Measurements from ENCODE around the gene GRIK5. TPM values are rescaled to one million over a fixed set of nuclear protein-coding genes. Genes with fewer than 3 reads are reported as not detected.
A peak's percentile ranks its signal among the peaks of the same experiment; 100 is the strongest.
"Not testable (repeated sequence)": the region's sequence is repeated elsewhere in the genome, so short reads cannot be mapped to it uniquely, and the experiment has no call there.

Gene GRIK5
- total RNA-seq, 1 experiment from 2014 or later: 0.61 TPM

DNA sequence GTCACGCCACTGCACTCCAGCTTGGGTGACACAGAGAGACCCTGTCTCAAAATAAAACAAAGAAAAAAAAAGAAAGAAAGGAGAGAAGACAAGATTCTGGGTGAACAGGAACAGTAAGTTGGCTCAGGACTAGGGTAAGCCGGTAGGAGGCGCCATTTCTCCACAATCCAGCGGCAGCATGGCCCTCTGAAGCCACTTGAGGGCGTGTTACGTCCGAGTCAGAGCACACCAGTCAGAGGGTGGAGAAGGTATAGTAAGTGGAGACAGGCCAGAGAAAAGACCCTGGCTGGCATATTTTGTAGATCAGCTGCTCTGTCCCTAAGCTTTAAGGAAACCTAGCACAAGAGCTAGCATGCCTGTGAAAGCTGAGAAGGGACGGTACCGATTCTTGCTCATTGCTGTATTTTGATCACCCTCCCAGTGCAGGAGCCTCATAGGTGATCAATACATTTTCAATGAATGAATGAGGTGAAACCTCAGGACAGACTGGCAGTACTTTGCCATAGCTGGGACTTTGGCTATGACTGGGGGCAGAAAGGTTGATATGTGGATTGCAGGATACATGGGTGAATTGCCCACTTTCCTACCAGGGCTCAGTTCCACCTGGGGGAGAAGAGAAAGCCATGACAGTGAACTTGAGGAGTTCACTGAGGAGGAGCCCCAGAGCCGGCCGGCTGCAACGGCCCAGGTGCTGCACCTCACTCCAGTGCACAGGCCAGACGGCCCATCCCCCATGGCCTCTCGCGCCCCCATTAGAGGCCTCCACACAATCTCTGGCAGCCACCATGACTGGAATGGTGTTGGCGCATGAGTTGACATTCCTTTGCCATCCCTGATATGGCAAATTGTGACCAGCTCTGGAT lies 38.8 kb upstream of the GRIK5 start:
- intact Hi-C loops (cut with micrococcal nuclease; ENCODE audit: unreplicated experiment): loop anchor here (1.0 to 10.0 kb wide), 5 partner anchors 25 to 324 kb away; partner anchors contain the start of gene MEGF8
- Mint-ChIP-seq H3K4me3 (ENCODE audit: low read depth, unreplicated experiment) (no peak overlapping the region), H3K36me3 (ENCODE audit: insufficient read depth, unreplicated experiment) (no peaks in the 10 kb centered on the region), H3K27ac (ENCODE audit: unreplicated experiment) (no peak overlapping the region), H3K27me3 (ENCODE audit: unreplicated experiment) (peaks cover 39% of the 10 kb centered on the region), H3K9me3 (ENCODE audit: low read depth, unreplicated experiment) (no peaks in the 10 kb centered on the region), H3K4me1 (ENCODE audit: low read depth, unreplicated experiment) (peaks cover 35% of the 10 kb centered on the region)
- CTCF ChIA-PET: interaction anchor here (0.6 to 1.7 kb wide), 7 partner anchors 11 to 136 kb away, joined by 3 to 8 read pairs (median 3); partner anchors contain the start of gene POU2F2
- peak; percentile 93 for DNase-seq
- TF ChIP-seq, protein P1, sequence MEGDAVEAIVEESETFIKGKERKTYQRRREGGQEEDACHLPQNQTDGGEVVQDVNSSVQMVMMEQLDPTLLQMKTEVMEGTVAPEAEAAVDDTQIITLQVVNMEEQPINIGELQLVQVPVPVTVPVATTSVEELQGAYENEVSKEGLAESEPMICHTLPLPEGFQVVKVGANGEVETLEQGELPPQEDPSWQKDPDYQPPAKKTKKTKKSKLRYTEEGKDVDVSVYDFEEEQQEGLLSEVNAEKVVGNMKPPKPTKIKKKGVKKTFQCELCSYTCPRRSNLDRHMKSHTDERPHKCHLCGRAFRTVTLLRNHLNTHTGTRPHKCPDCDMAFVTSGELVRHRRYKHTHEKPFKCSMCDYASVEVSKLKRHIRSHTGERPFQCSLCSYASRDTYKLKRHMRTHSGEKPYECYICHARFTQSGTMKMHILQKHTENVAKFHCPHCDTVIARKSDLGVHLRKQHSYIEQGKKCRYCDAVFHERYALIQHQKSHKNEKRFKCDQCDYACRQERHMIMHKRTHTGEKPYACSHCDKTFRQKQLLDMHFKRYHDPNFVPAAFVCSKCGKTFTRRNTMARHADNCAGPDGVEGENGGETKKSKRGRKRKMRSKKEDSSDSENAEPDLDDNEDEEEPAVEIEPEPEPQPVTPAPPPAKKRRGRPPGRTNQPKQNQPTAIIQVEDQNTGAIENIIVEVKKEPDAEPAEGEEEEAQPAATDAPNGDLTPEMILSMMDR (IDR thresholded peaks at IDR 0.05; ENCODE audit: unreplicated experiment): peak; percentile 100
- BruUV-seq (replicated peaks): no TSS peak

DNA sequence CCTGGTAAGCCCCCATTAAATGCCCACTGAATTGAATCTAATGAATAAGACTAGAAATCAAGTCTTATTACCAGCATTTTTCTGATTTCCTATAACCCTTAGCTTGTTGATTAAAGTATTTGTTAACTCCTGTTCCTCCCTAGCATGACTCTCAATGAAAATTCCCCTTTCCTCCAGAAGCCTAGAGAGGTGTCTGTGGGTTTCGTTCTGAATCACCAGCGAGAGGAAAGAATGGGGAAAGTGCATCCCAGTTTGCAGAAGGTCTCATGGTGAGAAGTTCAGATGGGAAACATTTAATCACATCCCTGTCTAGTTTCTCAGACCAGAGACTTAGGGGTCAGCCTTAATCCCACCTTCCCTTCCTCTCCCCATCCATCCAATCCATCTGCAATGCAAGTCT lies 35.4 kb upstream of the GRIK5 start:
- H3K4me3 Mint-ChIP-seq (ENCODE audit: low read depth, unreplicated experiment): no peak overlapping the region
- no peaks in the 10 kb centered on the region for H3K9me3 Mint-ChIP-seq (ENCODE audit: low read depth, unreplicated experiment)
- intact Hi-C loops (cut with micrococcal nuclease; ENCODE audit: unreplicated experiment): loop anchor here (10.0 kb wide), 1 partner anchor 219 kb away; the partner anchor contains the start of gene MEGF8
- H3K27me3 Mint-ChIP-seq (ENCODE audit: unreplicated experiment): peaks cover 39% of the 10 kb centered on the region
- TF ChIP-seq, protein P1 (IDR thresholded peaks at IDR 0.05; ENCODE audit: unreplicated experiment): no peak
- CTCF ChIA-PET: no interaction called here
- H3K27ac Mint-ChIP-seq (ENCODE audit: unreplicated experiment): no peak overlapping the region
- BruUV-seq (replicated peaks): no TSS peak
- H3K36me3 Mint-ChIP-seq (ENCODE audit: insufficient read depth, unreplicated experiment): no peaks in the 10 kb centered on the region
- H3K4me1 Mint-ChIP-seq (ENCODE audit: low read depth, unreplicated experiment): peaks cover 8% of the 10 kb centered on the region
- DNase-seq: no peak

DNA sequence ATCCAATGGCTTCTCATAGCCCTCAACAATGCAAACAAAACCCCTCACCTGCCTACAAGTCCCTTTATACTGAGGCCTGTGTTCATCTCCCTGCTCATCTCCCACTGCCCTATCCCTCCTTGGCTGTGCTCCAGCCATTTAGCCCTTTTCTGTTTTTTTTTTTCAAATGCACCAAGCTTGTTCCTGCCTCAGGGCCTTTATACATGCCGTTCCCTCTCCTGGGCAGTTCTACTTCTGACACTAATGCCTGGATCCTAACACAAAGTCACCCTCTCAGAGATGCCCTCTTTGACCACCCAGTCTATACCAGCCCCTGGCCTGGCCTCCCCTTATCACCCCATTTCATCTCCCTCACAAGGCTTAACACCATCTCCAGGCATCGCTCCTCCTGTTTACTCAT lies 32.9 kb upstream of the GRIK5 start:
- Mint-ChIP-seq H3K27me3 (ENCODE audit: unreplicated experiment) (peaks cover 37% of the 10 kb centered on the region), H3K4me3 (ENCODE audit: low read depth, unreplicated experiment) (no peak overlapping the region), H3K36me3 (ENCODE audit: insufficient read depth, unreplicated experiment) (no peaks in the 10 kb centered on the region), H3K27ac (ENCODE audit: unreplicated experiment) (no peak overlapping the region), H3K9me3 (ENCODE audit: low read depth, unreplicated experiment) (no peaks in the 10 kb centered on the region), H3K4me1 (ENCODE audit: low read depth, unreplicated experiment) (no peaks in the 10 kb centered on the region)
- CTCF ChIA-PET: no interaction called here
- no peak for DNase-seq
- TF ChIP-seq, protein P1 (IDR thresholded peaks at IDR 0.05; ENCODE audit: unreplicated experiment): no peak
- intact Hi-C loops (cut with micrococcal nuclease; ENCODE audit: unreplicated experiment): loop anchor here (10.0 kb wide), 1 partner anchor 222 kb away; the partner anchor contains the start of gene MEGF8
- BruUV-seq (replicated peaks): no TSS peak

DNA sequence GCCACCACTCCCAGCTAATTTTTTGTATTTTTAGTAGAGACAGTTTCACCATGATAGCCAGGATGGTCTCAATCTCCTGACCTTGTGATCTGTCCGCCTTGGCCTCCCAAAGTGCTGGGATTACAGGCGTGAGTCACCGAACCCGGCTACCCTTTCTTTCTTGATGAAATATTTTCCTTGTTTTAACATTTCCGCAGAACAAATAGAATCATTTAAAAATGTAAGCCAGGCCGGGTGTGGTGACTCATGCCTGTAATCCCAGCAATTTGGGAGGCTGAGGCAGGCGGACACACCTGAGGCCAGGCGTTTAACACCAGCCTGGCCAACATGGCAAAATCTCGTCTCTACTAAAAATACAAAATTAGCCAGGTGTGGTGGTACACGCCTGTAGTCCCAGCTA lies 30.2 kb upstream of the GRIK5 start:
- H3K4me3 Mint-ChIP-seq (ENCODE audit: low read depth, unreplicated experiment); DNase-seq; H3K4me1 Mint-ChIP-seq (ENCODE audit: low read depth, unreplicated experiment); CTCF ChIA-PET; H3K9me3 Mint-ChIP-seq (ENCODE audit: low read depth, unreplicated experiment); H3K27ac Mint-ChIP-seq (ENCODE audit: unreplicated experiment); BruUV-seq (replicated peaks); H3K36me3 Mint-ChIP-seq (ENCODE audit: insufficient read depth, unreplicated experiment): not testable (repeated sequence)
- intact Hi-C loops (cut with micrococcal nuclease; ENCODE audit: unreplicated experiment): loop anchor here (10.0 kb wide), 1 partner anchor 225 kb away; the partner anchor contains the start of gene MEGF8
- peaks cover 10% of the 10 kb centered on the region for H3K27me3 Mint-ChIP-seq (ENCODE audit: unreplicated experiment)
